SK-N-MC (cell line): ENCODE results near the gene VPS11.

ENCODE experiments used
- EZH2 ChIP-seq: fragments of 200-600 bp; sonication (generic); IDR thresholded peaks from one replicate; pipeline ENCODE4 v1.6.1; 2017; ENCODE audit warnings: antibody characterized with exemption
- FOXP2 ChIP-seq: optimal IDR thresholded peaks from 2 replicates; pipeline ENCODE3; 2011; ENCODE audit warnings: mild to moderate bottlenecking, moderate library complexity; ENCODE audit not compliant: insufficient read depth; ENCODE audit errors: extremely low read length, control extremely low read depth
- POLR2AphosphoS5 ChIP-seq: IDR thresholded peaks from 2 replicates; pipeline ENCODE4 v1.6.1; 2012; ENCODE audit warnings: mild to moderate bottlenecking, low read depth, low read length, borderline replicate concordance

DNA sequence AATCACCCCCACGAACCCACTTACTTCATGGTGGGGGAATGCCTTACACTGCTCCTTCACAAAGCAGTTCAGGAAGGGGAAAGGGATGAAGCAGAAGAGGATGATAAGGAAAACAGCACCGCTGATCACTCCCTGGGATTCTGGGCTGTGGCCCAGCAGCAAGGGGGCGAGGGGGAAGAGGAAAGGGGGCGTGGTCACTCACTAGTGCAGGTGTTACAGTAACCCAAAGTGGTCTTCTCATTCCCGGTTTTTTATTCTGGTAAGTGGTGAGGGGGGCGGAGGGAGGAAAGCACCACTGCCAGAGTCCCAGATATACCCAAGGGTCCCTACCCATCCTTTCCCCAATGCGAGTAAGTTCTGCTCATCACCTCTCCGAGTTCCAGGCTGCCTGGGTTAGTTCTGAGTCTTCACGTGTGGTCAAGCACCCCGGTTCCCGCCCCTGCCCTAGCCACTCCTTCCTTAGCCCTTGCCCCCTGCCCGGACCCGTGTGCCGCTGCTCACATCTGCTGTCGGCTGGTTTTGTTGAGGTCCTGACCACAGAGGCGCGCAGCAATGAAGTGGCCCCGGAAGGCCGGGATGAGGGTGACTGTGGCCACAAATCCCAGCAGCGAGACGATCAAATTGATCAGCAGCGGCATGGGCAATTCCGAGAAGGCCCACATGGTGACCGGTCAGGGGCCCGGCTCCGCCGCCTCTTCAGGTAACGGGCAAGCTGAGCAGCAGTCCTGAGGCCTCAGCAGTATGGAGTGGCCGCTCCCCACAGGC is 33.6 kb downstream of the VPS11 start:
- TF ChIP-seq POLR2AphosphoS5 (no peak), EZH2 (no peak), FOXP2 (no peak)
